GM12878 (cell line): ENCODE data around the gene BNC2. TPM values are rescaled to one million over a fixed set of nuclear protein-coding genes. Genes with fewer than 3 reads are reported as not detected.

Experiments
- ATAC-seq: fragments of 200-7000 bp; cut with Tn5 transposase; 3 replicates; pipeline ENCODE4 v1.9.1; 2020; ENCODE audit warnings: mild to moderate bottlenecking, moderate library complexity
- BruUV-seq: library from RNA; stranded (reverse); fragments of 400-500 nt; replicated peaks from 2 replicates; lab custom pipeline; 2021; lab: Mats Ljungman, UMichigan
- CTCF ChIA-PET: fragments of 300-600 bp; sonication (Branson Sonifier 250); formaldehyde crosslinking; extraction: SDS; loops from one replicate; lab custom pipeline; 2021; ENCODE audit warnings: inconsistent platforms; lab: Yijun Ruan, JAX
- POLR2A ChIA-PET: fragments of 350-600 bp; formaldehyde crosslinking; extraction: SDS; loops from one replicate; lab custom pipeline; 2021; ENCODE audit warnings: inconsistent platforms; lab: Charles Lee
- RAD21 ChIA-PET: fragments of 300-600 bp; sonication (Branson Sonifier 250); formaldehyde crosslinking; loops from one replicate; lab custom pipeline; 2023; ENCODE audit warnings: antibody characterized with exemption; ENCODE audit not compliant: unreplicated experiment; lab: Charles Lee
- SMC1A ChIA-PET: fragments of 300-600 bp; sonication (Branson Sonifier 250); formaldehyde crosslinking; loops from one replicate; lab custom pipeline; 2023; ENCODE audit not compliant: unreplicated experiment, uncharacterized antibody; lab: Charles Lee
- DNase-seq: peaks from one replicate; pipeline ENCODE4 v3.0.0-alpha.2; 2011; ENCODE audit warnings: low read depth, low spot score
- FAIRE-seq: peaks from 3 replicates; lab custom pipeline; 2011; peaks lifted over from hg19 to GRCh38; lab: Jason Lieb, UNC
- H2AFZ ChIP-seq: 2 replicates; pipeline ENCODE4 v1.6.0; 2011; ENCODE audit warnings: low read depth, low read length, control low read depth; ENCODE audit not compliant: control insufficient read depth
- H3K27ac ChIP-seq: 2 replicates; pipeline ENCODE4 v1.5.1; 2011; ENCODE audit warnings: control low read depth; ENCODE audit not compliant: control insufficient read depth, insufficient read depth
- H3K27me3 ChIP-seq, 2 experiments: replicated peaks in 1 of 2; 2 replicates each; pipeline versions ENCODE4 v1.6.0 to v1.6.1; 2011; ENCODE audit warnings: low read length in 1 of 2; ENCODE audit not compliant: control insufficient read depth in 2 of 2, insufficient read depth in 2 of 2
- H3K36me3 ChIP-seq, 2 experiments: 2 replicates each; pipeline ENCODE4 v1.5.1; 2011; ENCODE audit warnings: low read length in 1 of 2; ENCODE audit not compliant: control insufficient read depth in 2 of 2, insufficient read depth in 2 of 2
- H3K4me1 ChIP-seq: 2 replicates; pipeline ENCODE4 v1.6.1; 2011; ENCODE audit warnings: mild to moderate bottlenecking, low read length, moderate library complexity, mixed read lengths; ENCODE audit not compliant: control insufficient read depth, insufficient read depth
- H3K4me2 ChIP-seq: 2 replicates; pipeline ENCODE4 v1.6.0; 2011; ENCODE audit warnings: control low read depth; ENCODE audit not compliant: control insufficient read depth, insufficient read depth
- H3K4me3 ChIP-seq: fragments of 200-600 bp; sonication (generic); 2 replicates; pipeline ENCODE4 v1.5.1; 2016
- H3K79me2 ChIP-seq: 2 replicates; pipeline ENCODE4 v1.6.0; 2011; ENCODE audit warnings: low read length; ENCODE audit not compliant: control insufficient read depth, insufficient read depth
- H3K9ac ChIP-seq: 2 replicates; pipeline ENCODE4 v1.8.0; 2011; ENCODE audit warnings: low read length, control low read depth, mixed read lengths; ENCODE audit not compliant: control insufficient read depth, insufficient read depth
- H3K9me3 ChIP-seq: replicated peaks from 3 replicates; pipeline ENCODE4 v1.5.1; 2011; ENCODE audit warnings: mild to moderate bottlenecking, low read length; ENCODE audit not compliant: control insufficient read depth, insufficient read depth
- H4K20me1 ChIP-seq: 2 replicates; pipeline ENCODE4 v1.6.0; 2011; ENCODE audit not compliant: control insufficient read depth, insufficient read depth
- BACH1 ChIP-seq: fragments of 450-650 bp; IDR thresholded peaks from 2 replicates; pipeline ENCODE4 v1.6.1; 2017; ENCODE audit warnings: mild to moderate bottlenecking, borderline replicate concordance
- BRCA1 ChIP-seq: IDR thresholded peaks from 2 replicates; pipeline ENCODE4 v1.6.1; 2011; ENCODE audit warnings: low read depth, low read length, improper control_type of control experiment
- JUND ChIP-seq: IDR thresholded peaks from 2 replicates; pipeline ENCODE4 v1.6.1; 2012; ENCODE audit warnings: low read depth, mild to moderate bottlenecking, low read length, improper control_type of control experiment, moderate library complexity
- KAT2A ChIP-seq: conservative IDR thresholded peaks from 2 replicates; pipeline ENCODE4 v1.6.1; 2011; ENCODE audit warnings: low read depth, low read length; ENCODE audit not compliant: control insufficient read depth
- MYC ChIP-seq: IDR thresholded peaks from 2 replicates; pipeline ENCODE4 v1.6.1; 2011; ENCODE audit warnings: mild to moderate bottlenecking, low read length, moderate library complexity, inconsistent platforms; ENCODE audit not compliant: insufficient read depth, insufficient replicate concordance, insufficient read length, severe bottlenecking
- NFIC ChIP-seq: IDR thresholded peaks from 2 replicates; pipeline ENCODE4 v1.6.1; 2012; ENCODE audit warnings: low read depth, mild to moderate bottlenecking, inconsistent platforms, low read length, moderate library complexity
- NRF1 ChIP-seq: conservative IDR thresholded peaks from 2 replicates; pipeline ENCODE4 v1.6.1; 2011; ENCODE audit warnings: mild to moderate bottlenecking, low read depth, low read length, improper control_type of control experiment
- POU2F2 ChIP-seq: IDR thresholded peaks from 3 replicates; pipeline ENCODE4 v1.6.1; 2011; ENCODE audit warnings: low read depth, mild to moderate bottlenecking, low read length, borderline replicate concordance
- RAD51 ChIP-seq: fragments of 450-650 bp; IDR thresholded peaks from 2 replicates; pipeline ENCODE4 v1.6.1; 2016; ENCODE audit warnings: moderate library complexity, mild to moderate bottlenecking, inconsistent platforms
- RBBP5 ChIP-seq: fragments of 200-600 bp; sonication (generic); conservative IDR thresholded peaks from 2 replicates; pipeline ENCODE4 v1.6.1; 2016
- SP1 ChIP-seq: IDR thresholded peaks from one replicate; pipeline ENCODE4 v1.6.1; 2011; ENCODE audit warnings: low read depth, low read length
- TARDBP ChIP-seq: IDR thresholded peaks from 2 replicates; pipeline ENCODE4 v1.6.1; 2016; ENCODE audit warnings: borderline replicate concordance
- TCF12 ChIP-seq: IDR thresholded peaks from 2 replicates; pipeline ENCODE4 v1.6.1; 2011; ENCODE audit warnings: low read depth, mild to moderate bottlenecking, low read length
- TCF7 ChIP-seq: IDR thresholded peaks from 2 replicates; pipeline ENCODE4 v1.6.1; 2014; ENCODE audit warnings: antibody characterized with exemption, borderline replicate concordance
- ZNF24 ChIP-seq: fragments of 450-650 bp; IDR thresholded peaks from 2 replicates; pipeline ENCODE4 v1.6.1; 2017; ENCODE audit warnings: antibody characterized with exemption, mild to moderate bottlenecking
- ZSCAN29 ChIP-seq: fragments of 450-650 bp; IDR thresholded peaks from 2 replicates; pipeline ENCODE4 v1.6.1; 2017; ENCODE audit warnings: mild to moderate bottlenecking, moderate library complexity
- ZZZ3 ChIP-seq: IDR thresholded peaks from 2 replicates; pipeline ENCODE4 v1.6.1; 2011; ENCODE audit warnings: low read depth; ENCODE audit not compliant: control insufficient read depth, insufficient read length
- WGBS: methylation state at CpG from one replicate; pipeline ENCODE4 v1.1.6; 2016; ENCODE audit warnings: low lambda C conversion rate; ENCODE audit not compliant: insufficient replicate concordance, insufficient coverage; ENCODE audit errors: missing lambda C conversion rate; 5-methylcytosine and 5-hydroxymethylcytosine counted together
- in situ Hi-C: fragments of 300-500 bp; cut with MboI; formaldehyde crosslinking; loops from 9 replicates; pipeline ENCODE4 v1.14.3; 2018; ENCODE audit warnings: mixed read lengths
- intact Hi-C: fragments of 100-400 bp; cut with micrococcal nuclease; formaldehyde crosslinking; loops from one replicate; pipeline ENCODE4 v1.14.2; 2022; ENCODE audit not compliant: unreplicated experiment
- polyA plus RNA-seq, 11 experiments: library from polyadenylated mRNA; depleted of rRNA in 4 of 11; unstranded in 6 of 11; stranded (reverse) in 5 of 11; fragments of >200 nt; fragmentation: Nextera tagmentation in 4 of 11; fragmentation: Illumina TruSeq in 1 of 11; extraction: Ambion mirVana in 4 of 11; extraction: Trizol in 1 of 11; gene quantifications; 1 replicate in 1 of 11; 2 replicates in 10 of 11; pipeline versions ENCODE4 v1.2.1 to v1.2.3, GENCODE V29; 2011 to 2016; ENCODE audit warnings: inconsistent platforms in 2 of 11, missing spikeins in 2 of 11, low read depth in 1 of 11
- total RNA-seq, 4 experiments: library from RNA; depleted of rRNA in 3 of 4; stranded (reverse); fragments of >200 nt in 3 of 4; fragmentation: Illumina TruSeq in 1 of 4; extraction: Trizol in 1 of 4; gene quantifications; 2 replicates each; pipeline versions ENCODE4 v1.2.1 to v1.2.3, GENCODE V29; 2013 to 2021
- TF ChIP-seq, protein P1 (sequence below): IDR thresholded peaks from 2 replicates; pipeline ENCODE4 v1.6.1; 2012; ENCODE audit warnings: low read depth, low read length, improper control_type of control experiment
- TF ChIP-seq, protein P2 (sequence below): fragments of 450-650 bp; formaldehyde crosslinking; IDR thresholded peaks from 2 replicates; pipeline ENCODE4 v1.4.0; 2020; ENCODE audit warnings: mild to moderate bottlenecking, moderate library complexity

The BNC2 gene
- total and polyA plus RNA-seq, 10 of the 15 experiments (the other 5 are each of a cell fraction or from before 2014, with no cell fraction given): 0.05 to 14.5 (median 0.26) TPM

GRCh38 chr9:16563446-16563845, 307.0 kb downstream of the BNC2 start:
- BruUV-seq: no TSS peak
- no peaks in the 10 kb centered on the region for H3K27me3 ChIP-seq
- no peaks in the 10 kb centered on the region for H3K79me2 ChIP-seq
- DNase-seq (no peak), FAIRE-seq (no peak), ATAC-seq (no peak)
- H2AFZ ChIP-seq: no peak overlapping the region
- POLR2A ChIA-PET: no interaction called here
- no peak overlapping the region for H3K4me3 ChIP-seq
- no peak overlapping the region for H3K27ac ChIP-seq
- intact Hi-C loops: no loop called here
- no peaks in the 10 kb centered on the region for H3K36me3 ChIP-seq
- CTCF ChIA-PET: interaction anchor here (1.0 kb wide), 1 partner anchor 10 kb away, joined by 3 read pairs; no protein-coding TSS in a partner anchor
- RAD21 ChIA-PET: no interaction called here
- H4K20me1 ChIP-seq: no peaks in the 10 kb centered on the region
- no peak overlapping the region for H3K9ac ChIP-seq
- no peak overlapping the region for H3K4me2 ChIP-seq
- in situ Hi-C loops: no loop called here
- no peaks in the 10 kb centered on the region for H3K4me1 ChIP-seq
- SMC1A ChIA-PET: interaction anchor here (1.1 to 1.8 kb wide), 3 partner anchors 12 to 39 kb away, joined by 4 read pairs; no protein-coding TSS in a partner anchor
- TF ChIP-seq ZZZ3 (no peak), RBBP5 (no peak), TARDBP (no peak), TCF7 (no peak), MYC (no peak), SP1 (no peak), ZSCAN29 (no peak), NFIC (no peak), JUND (no peak), RAD51 (no peak), ZNF24 (no peak), KAT2A (no peak), POU2F2 (no peak), NRF1 (no peak), TCF12 (no peak), BRCA1 (no peak), BACH1 (no peak)
- TF ChIP-seq, protein P1, sequence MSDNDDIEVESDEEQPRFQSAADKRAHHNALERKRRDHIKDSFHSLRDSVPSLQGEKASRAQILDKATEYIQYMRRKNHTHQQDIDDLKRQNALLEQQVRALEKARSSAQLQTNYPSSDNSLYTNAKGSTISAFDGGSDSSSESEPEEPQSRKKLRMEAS: no peak
- TF ChIP-seq, protein P2, sequence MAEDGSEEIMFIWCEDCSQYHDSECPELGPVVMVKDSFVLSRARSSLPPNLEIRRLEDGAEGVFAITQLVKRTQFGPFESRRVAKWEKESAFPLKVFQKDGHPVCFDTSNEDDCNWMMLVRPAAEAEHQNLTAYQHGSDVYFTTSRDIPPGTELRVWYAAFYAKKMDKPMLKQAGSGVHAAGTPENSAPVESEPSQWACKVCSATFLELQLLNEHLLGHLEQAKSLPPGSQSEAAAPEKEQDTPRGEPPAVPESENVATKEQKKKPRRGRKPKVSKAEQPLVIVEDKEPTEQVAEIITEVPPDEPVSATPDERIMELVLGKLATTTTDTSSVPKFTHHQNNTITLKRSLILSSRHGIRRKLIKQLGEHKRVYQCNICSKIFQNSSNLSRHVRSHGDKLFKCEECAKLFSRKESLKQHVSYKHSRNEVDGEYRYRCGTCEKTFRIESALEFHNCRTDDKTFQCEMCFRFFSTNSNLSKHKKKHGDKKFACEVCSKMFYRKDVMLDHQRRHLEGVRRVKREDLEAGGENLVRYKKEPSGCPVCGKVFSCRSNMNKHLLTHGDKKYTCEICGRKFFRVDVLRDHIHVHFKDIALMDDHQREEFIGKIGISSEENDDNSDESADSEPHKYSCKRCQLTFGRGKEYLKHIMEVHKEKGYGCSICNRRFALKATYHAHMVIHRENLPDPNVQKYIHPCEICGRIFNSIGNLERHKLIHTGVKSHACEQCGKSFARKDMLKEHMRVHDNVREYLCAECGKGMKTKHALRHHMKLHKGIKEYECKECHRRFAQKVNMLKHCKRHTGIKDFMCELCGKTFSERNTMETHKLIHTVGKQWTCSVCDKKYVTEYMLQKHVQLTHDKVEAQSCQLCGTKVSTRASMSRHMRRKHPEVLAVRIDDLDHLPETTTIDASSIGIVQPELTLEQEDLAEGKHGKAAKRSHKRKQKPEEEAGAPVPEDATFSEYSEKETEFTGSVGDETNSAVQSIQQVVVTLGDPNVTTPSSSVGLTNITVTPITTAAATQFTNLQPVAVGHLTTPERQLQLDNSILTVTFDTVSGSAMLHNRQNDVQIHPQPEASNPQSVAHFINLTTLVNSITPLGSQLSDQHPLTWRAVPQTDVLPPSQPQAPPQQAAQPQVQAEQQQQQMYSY: no peak
- H3K9me3 ChIP-seq: no peaks in the 10 kb centered on the region
- WGBS: 42% methylated on average over 2 of the region's 2 CpGs
